HTR-8/SVneo (cell line): Measurements from ENCODE around the gene BCL11A.

Experiments
- DNase-seq: peaks from one replicate; pipeline ENCODE4 v3.0.0; 2011; ENCODE audit warnings: low spot score, mixed read lengths; ENCODE audit not compliant: insufficient read length
- FAIRE-seq: peaks from 2 replicates; lab custom pipeline; 2011; peaks lifted over from hg19 to GRCh38; lab: Jason Lieb, UNC

Gene BCL11A

GRCh38 chr2:60548845-60549237, 4.6 kb downstream of the BCL11A start:
- DNase-seq = no peak
- FAIRE-seq = no peak

DNA sequence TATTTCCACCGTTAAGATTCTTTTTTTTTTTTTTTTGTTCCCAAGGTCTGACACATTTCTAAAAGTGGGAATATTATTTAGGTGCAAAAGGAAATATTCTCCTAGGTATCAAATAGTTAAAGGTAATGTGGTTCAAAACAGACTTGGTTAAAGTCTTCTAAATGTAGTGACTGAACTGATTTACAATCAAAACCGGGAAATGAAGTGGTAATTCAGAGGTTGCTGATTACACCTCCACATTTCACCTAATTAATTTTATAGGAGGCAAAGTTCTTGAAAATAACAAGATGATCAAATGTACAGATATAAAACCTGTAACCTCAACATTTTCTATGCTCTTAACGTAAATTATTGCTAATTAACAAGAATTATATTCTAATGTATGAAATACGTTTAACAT, 5.1 kb downstream of the BCL11A start:
- FAIRE-seq = no peak

DNA sequence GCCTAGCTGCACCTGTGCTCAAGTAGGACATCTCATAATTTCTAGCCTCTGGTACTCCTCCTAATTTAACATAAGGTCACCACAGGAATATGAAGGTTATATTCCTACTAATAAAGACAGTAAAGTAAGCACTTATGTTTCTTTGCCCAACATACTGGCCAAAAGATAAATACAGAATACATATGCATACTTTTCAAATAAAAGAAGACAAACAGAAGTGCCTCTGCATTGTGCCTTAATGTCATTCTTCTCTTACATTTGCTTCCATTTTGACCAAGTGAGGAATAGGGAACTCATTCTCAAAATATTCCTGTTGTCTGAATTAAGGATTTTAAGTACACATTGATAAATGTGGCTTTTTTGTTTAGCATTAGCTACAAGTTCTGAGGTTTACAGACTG, 5.6 kb downstream of the BCL11A start:
- DNase-seq (no peak), FAIRE-seq (no peak)

More for the DNA sequence above, 5.1 kb downstream of the BCL11A start:
- no peak for DNase-seq

- DNase-seq = no peak
- no peak for FAIRE-seq
Observed at GRCh38 chr2:60546756-60547420, 6.6 kb downstream of the BCL11A start.

- DNase-seq (no peak), FAIRE-seq (no peak)
Observed at GRCh38 chr2:60544954-60545560, 8.4 kb downstream of the BCL11A start.

GRCh38 chr2:60544062-60544461, 9.4 kb downstream of the BCL11A start:
- FAIRE-seq (no peak), DNase-seq (no peak)

GRCh38 chr2:60541056-60541651, 12.3 kb downstream of the BCL11A start:
- no peak for FAIRE-seq
- DNase-seq = no peak

GRCh38 chr2:60540074-60540473, 13.4 kb downstream of the BCL11A start:
- DNase-seq (no peak), FAIRE-seq (no peak)

DNA sequence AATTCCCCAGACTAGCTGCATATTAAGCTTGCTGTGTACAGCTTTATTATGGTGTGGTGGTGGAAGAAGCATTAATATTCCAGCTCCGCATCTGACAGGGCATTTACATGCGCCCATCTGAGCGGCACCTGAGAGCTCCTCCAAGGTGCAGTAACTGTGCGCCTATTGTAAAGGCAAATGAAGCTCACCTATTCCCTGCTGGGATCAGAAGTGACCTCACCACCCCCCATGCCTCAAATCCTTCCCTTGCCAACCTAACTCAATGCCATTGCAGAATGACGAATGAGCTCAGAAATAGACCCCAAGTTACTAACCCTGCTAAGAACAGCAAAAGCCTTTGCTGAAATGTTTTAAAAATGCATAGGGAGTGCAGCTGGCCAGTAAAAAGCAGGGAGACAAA, 14.3 kb downstream of the BCL11A start:
- DNase-seq (no peak), FAIRE-seq (no peak)

DNA sequence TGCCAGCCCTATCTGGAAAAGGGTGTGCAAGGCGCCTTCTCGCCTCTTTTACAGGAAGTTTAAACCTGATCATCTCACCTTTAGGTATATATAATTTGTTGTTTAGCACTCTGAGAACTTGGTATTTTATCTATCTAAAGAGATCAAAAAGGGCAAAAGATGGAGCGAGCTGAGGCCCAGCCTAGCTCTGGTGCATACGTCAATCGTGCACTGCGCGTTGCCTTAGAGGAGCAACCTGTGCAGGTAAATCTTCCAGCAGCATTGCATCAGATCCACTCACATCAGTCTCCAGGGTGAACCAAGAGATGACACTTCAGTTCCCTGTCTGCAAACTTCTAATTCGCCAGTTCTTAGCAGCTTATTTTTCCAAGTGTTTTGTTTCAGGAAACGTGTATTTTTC, 15.4 kb downstream of the BCL11A start:
- FAIRE-seq (no peak), DNase-seq (no peak)

- FAIRE-seq (no peak), DNase-seq (no peak)
Observed at GRCh38 chr2:60536746-60537145, 16.7 kb downstream of the BCL11A start.

- FAIRE-seq (peak; percentile 67), DNase-seq (no peak)
Observed at GRCh38 chr2:60535685-60536312, 17.7 kb downstream of the BCL11A start.

DNA sequence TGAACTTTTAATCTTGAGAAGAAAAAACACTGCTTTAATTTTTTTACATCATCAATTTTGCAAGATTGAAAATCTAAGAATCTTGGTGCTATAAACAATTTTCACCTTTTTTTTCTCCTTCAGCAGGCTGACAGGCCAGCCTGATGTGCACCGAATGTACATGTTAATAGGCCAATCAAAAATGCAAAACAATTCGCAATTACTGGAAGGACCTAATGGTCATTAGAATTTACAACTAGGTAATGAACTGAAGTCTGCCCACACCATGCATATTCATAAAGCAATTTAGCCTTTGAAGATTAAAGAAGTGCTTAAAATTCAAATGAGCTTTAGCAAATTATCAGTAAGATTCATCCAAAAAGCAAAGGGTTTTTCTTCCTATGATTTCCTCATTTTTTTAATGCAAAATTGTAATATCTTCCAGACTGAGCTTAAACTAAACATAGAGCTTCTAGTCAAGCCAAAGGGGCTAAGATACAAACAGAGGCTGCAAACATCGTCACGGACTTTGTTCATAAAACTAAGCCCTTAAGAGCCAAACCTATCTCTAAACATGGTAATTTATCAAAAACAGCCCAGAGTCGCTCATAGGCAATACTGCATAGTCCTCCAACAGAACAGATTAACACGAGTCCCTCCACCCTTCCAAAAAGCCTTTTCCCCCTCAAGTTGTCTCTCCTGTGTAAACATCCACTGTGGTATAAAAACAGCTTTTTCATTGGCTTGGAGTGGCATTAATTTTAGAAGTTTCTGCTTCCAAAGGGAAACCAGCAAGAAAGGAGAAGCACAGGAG, 18.4 kb downstream of the BCL11A start:
- no peak for FAIRE-seq
- no peak for DNase-seq

DNA sequence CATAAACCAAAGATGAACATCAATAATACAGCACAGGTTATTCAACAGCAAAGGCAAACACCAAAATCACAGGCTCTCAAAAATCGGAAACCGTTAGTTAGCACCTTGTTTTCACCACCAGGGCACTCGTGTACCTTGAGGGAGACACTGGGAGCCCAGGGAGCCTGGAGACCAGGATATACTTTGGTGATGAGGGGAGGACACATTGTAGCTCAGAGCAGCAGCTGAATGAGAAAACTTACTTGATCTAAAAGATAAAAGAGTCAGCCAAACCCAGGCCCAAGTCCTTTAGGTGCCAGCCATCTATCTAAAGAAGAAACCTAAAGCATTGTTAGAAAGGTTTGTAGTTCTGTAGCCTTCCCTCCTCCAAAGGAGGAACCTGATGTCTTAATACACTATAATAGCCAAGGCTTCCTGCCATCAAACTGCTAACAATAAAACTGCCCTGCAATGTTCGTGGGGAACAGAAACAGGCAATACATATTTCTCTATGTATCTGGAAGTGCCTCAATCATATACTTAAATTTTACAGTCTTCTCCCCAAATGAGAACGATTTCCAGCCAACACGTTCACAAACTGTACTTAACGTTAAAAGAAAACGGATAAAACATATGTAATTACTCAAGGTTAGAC, 19.3 kb downstream of the BCL11A start:
- no peak for FAIRE-seq
- no peak for DNase-seq

GRCh38 chr2:60533101-60534051, 20.1 kb downstream of the BCL11A start:
- FAIRE-seq = no peak
- no peak for DNase-seq

- FAIRE-seq (no peak), DNase-seq (no peak)
Observed at GRCh38 chr2:60532421-60532820, 21.0 kb downstream of the BCL11A start.

DNA sequence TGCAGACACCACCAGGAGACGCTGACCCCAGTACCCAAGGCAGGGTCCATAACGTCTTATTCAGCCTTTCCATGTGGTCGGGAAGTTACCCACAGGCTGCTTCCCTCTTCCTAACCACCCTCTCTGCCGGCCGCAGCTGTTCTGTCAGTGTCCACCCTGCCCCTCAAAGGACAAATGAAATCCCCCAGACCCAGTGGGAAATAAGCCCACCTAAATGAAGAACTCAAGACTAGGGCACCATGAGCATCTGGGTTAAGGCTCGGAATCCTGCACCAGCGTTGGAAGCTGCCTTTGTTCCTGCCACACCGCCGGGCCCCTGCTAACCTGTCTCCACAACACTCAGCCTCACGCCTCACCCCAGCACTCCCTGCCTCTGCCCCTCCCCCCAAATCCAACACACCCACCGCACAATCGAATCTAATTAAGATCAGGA, 21.7 kb downstream of the BCL11A start:
- FAIRE-seq (no peak), DNase-seq (no peak)

GRCh38 chr2:60530660-60531281, 22.7 kb downstream of the BCL11A start:
- DNase-seq (no peak), FAIRE-seq (no peak)
